Karpas-422 (cell line): Measurements from ENCODE around the gene EVI2B. TPM values are rescaled to one million over a fixed set of nuclear protein-coding genes. Genes with fewer than 3 reads are reported as not detected.

Source experiments
- DNase-seq: peaks from one replicate; pipeline ENCODE4 v3.0.0-alpha.2; 2015
- H2AFZ ChIP-seq: fragments of 200-600 bp; sonication (generic); 2 replicates; pipeline ENCODE4 v1.6.1; 2014; ENCODE audit warnings: antibody characterized with exemption, low read length, mixed read lengths
- H3K27ac ChIP-seq: fragments of 200-600 bp; sonication (generic); 2 replicates; pipeline ENCODE4 v1.5.1; 2014; ENCODE audit warnings: mild to moderate bottlenecking, low read length, moderate library complexity
- H3K27me3 ChIP-seq: fragments of 200-600 bp; sonication (generic); 2 replicates; pipeline ENCODE4 v1.6.1; 2014; ENCODE audit warnings: low read length, mixed read lengths
- H3K36me3 ChIP-seq: fragments of 200-600 bp; sonication (generic); 2 replicates; pipeline ENCODE4 v1.6.1; 2014; ENCODE audit warnings: low read length, mixed read lengths; ENCODE audit not compliant: insufficient read depth
- H3K4me1 ChIP-seq: fragments of 200-600 bp; sonication (generic); 2 replicates; pipeline ENCODE4 v1.6.1; 2014; ENCODE audit warnings: mild to moderate bottlenecking, low read length, mixed read lengths
- H3K4me2 ChIP-seq: fragments of 200-600 bp; sonication (generic); 2 replicates; pipeline ENCODE4 v1.6.1; 2014; ENCODE audit warnings: low read length, low read depth, mild to moderate bottlenecking; ENCODE audit not compliant: poor library complexity, severe bottlenecking
- H3K4me3 ChIP-seq: fragments of 200-600 bp; sonication (generic); 2 replicates; pipeline ENCODE4 v1.5.1; 2014; ENCODE audit warnings: mild to moderate bottlenecking, antibody characterized with exemption, low read length, mixed read lengths
- H3K79me2 ChIP-seq: fragments of 200-600 bp; sonication (generic); 2 replicates; pipeline ENCODE4 v1.6.1; 2014; ENCODE audit warnings: mild to moderate bottlenecking, low read length, mixed read lengths
- H3K9ac ChIP-seq: fragments of 200-600 bp; sonication (generic); 2 replicates; pipeline ENCODE4 v1.6.0; 2014; ENCODE audit warnings: low read length
- H3K9me2 ChIP-seq: fragments of 200-600 bp; sonication (generic), shearing (Covaris generic); replicated peaks from 2 replicates; pipeline ENCODE4 v1.6.0; 2014; ENCODE audit warnings: mild to moderate bottlenecking, low read length, moderate library complexity; ENCODE audit not compliant: insufficient read depth
- H3K9me3 ChIP-seq: fragments of 300-700, 200-600 bp; sonication (generic); 2 replicates; pipeline ENCODE4 v1.6.1; 2014; ENCODE audit warnings: low read length, mixed read lengths
- H4K20me1 ChIP-seq: fragments of 200-600 bp; sonication (generic); 2 replicates; pipeline ENCODE4 v1.6.1; 2014; ENCODE audit warnings: mild to moderate bottlenecking, antibody characterized with exemption, low read length, low read depth; ENCODE audit not compliant: insufficient read depth
- total RNA-seq: library from RNA; depleted of rRNA; stranded (reverse); fragments of >200 nt; shearing (Covaris generic); gene quantifications from 2 replicates; pipeline ENCODE4 v1.2.3, GENCODE V29; 2014; ENCODE audit warnings: low replicate concordance

EVI2B gene
- total RNA-seq, 1 experiment from 2014 or later: 5.0 TPM

- H3K4me1 ChIP-seq: peaks cover 80% of the 10 kb centered on the region
- peak overlapping the region; percentile 33 for H3K4me3 ChIP-seq
- peak overlapping the region; percentile 99 for H3K27ac ChIP-seq
- H3K27me3 ChIP-seq: no peaks in the 10 kb centered on the region
- 0 out of 2 replicates have a peak, but pooled peaks cover under 1% of the 10 kb centered on the region for H3K36me3 ChIP-seq
- H2AFZ ChIP-seq: no peak overlapping the region
- DNase-seq: peak; percentile 74
- H3K9me3 ChIP-seq: no peaks in the 10 kb centered on the region
- H3K9me2 ChIP-seq: no peaks in the 10 kb centered on the region
- H3K4me2 ChIP-seq: peak overlapping the region; percentile 73
- peaks cover 22% of the 10 kb centered on the region for H3K79me2 ChIP-seq
- H3K9ac ChIP-seq: peak overlapping the region; percentile 57
- no peaks in the 10 kb centered on the region for H4K20me1 ChIP-seq
Observed at GRCh38 chr17:31308372-31309334, 5.2 kb downstream of the EVI2B start.

GRCh38 chr17:31307640-31308039 is 6.2 kb downstream of the EVI2B start:
- Histone ChIP-seq H3K27me3 (no peaks in the 10 kb centered on the region), H3K4me1 (peaks cover 69% of the 10 kb centered on the region), H3K4me2 (peak overlapping the region; percentile 73), H3K79me2 (peaks cover 28% of the 10 kb centered on the region), H2AFZ (no peak overlapping the region), H3K27ac (peak overlapping the region; percentile 99), H3K9ac (peak overlapping the region; percentile 57), H3K36me3 (peaks cover 10% of the 10 kb centered on the region), H3K4me3 (peak overlapping the region; percentile 13; the same call in 1 of the 2 replicates), H3K9me2 (no peaks in the 10 kb centered on the region), H3K9me3 (no peaks in the 10 kb centered on the region; the same call in 1 of the 2 replicates), H4K20me1 (no peaks in the 10 kb centered on the region)
- no peak for DNase-seq

- Histone ChIP-seq H3K9me3 (no peaks in the 10 kb centered on the region; the same call in 1 of the 2 replicates), H3K36me3 (peaks cover 32% of the 10 kb centered on the region), H3K4me1 (no peaks in the 10 kb centered on the region), H3K27me3 (no peaks in the 10 kb centered on the region), H3K27ac (no peak overlapping the region), H3K9ac (no peak overlapping the region), H3K4me2 (no peak overlapping the region), H4K20me1 (no peaks in the 10 kb centered on the region), H3K9me2 (no peaks in the 10 kb centered on the region), H3K4me3 (no peak overlapping the region), H3K79me2 (peaks cover 39% of the 10 kb centered on the region), H2AFZ (no peak overlapping the region)
- DNase-seq: no peak
Observed at GRCh38 chr17:31299624-31300023, 14.2 kb downstream of the EVI2B start.

GRCh38 chr17:31297090-31297489 is 16.8 kb downstream of the EVI2B start, which contains the start of gene OMG:
Gene OMG (minus strand): TSS chr17:31297239. CDS start chr17:31296331, 908 bp downstream.
- H3K27ac ChIP-seq: no peak within 1 kb of the TSS
- no peaks in the 10 kb centered on the region for H3K9me3 ChIP-seq
- peaks cover 20% of the 10 kb centered on the region for H3K36me3 ChIP-seq
- no peaks in the 10 kb centered on the region for H3K27me3 ChIP-seq
- H3K4me1 ChIP-seq: peaks cover 2% of the 10 kb centered on the region; the same call in 1 of the 2 replicates
- H2AFZ ChIP-seq: no peak within 1 kb of the TSS
- no peak within 1 kb of the TSS for H3K9ac ChIP-seq
- peaks cover 38% of the 10 kb centered on the region for H3K79me2 ChIP-seq
- H3K4me2 ChIP-seq: no peak within 1 kb of the TSS
- no peaks in the 10 kb centered on the region for H4K20me1 ChIP-seq
- no peaks in the 10 kb centered on the region for H3K9me2 ChIP-seq
- no peak within 1 kb of the TSS for H3K4me3 ChIP-seq
- no peak for DNase-seq

GRCh38 chr17:31296142-31296541 is 17.7 kb downstream of the EVI2B start:
- peaks cover 21% of the 10 kb centered on the region; the same call in 1 of the 2 replicates for H3K36me3 ChIP-seq

GRCh38 chr17:31295489-31295871 is 18.4 kb downstream of the EVI2B start:
- Histone ChIP-seq H3K36me3 (peaks cover 16% of the 10 kb centered on the region; the same call in 1 of the 2 replicates), H4K20me1 (no peaks in the 10 kb centered on the region), H3K9me2 (no peaks in the 10 kb centered on the region), H2AFZ (no peak overlapping the region), H3K4me3 (no peak overlapping the region), H3K4me2 (no peak overlapping the region), H3K27ac (no peak overlapping the region), H3K4me1 (peaks cover 7% of the 10 kb centered on the region; the same call in 1 of the 2 replicates), H3K9ac (no peak overlapping the region), H3K9me3 (no peaks in the 10 kb centered on the region), H3K79me2 (peaks cover 31% of the 10 kb centered on the region), H3K27me3 (no peaks in the 10 kb centered on the region)
- DNase-seq: no peak

More at GRCh38 chr17:31296142-31296541, 17.7 kb downstream of the EVI2B start:
- Histone ChIP-seq H3K79me2 (peaks cover 38% of the 10 kb centered on the region), H3K4me1 (peaks cover 7% of the 10 kb centered on the region; the same call in 1 of the 2 replicates), H3K9me3 (no peaks in the 10 kb centered on the region), H3K4me2 (no peak overlapping the region), H3K27me3 (no peaks in the 10 kb centered on the region), H4K20me1 (no peaks in the 10 kb centered on the region), H3K9me2 (no peaks in the 10 kb centered on the region), H3K9ac (no peak overlapping the region), H3K27ac (no peak overlapping the region), H2AFZ (no peak overlapping the region), H3K4me3 (no peak overlapping the region)
- no peak for DNase-seq

GRCh38 chr17:31294820-31295488 is 18.9 kb downstream of the EVI2B start:
- Histone ChIP-seq H4K20me1 (no peaks in the 10 kb centered on the region), H3K79me2 (peaks cover 31% of the 10 kb centered on the region), H3K9ac (no peak overlapping the region), H3K9me3 (no peaks in the 10 kb centered on the region), H3K4me2 (no peak overlapping the region), H3K4me3 (no peak overlapping the region), H3K27me3 (no peaks in the 10 kb centered on the region), H3K36me3 (peaks cover 16% of the 10 kb centered on the region; the same call in 1 of the 2 replicates), H3K9me2 (no peaks in the 10 kb centered on the region), H2AFZ (no peak overlapping the region), H3K4me1 (peaks cover 7% of the 10 kb centered on the region; the same call in 1 of the 2 replicates), H3K27ac (no peak overlapping the region)
- DNase-seq: no peak

- Histone ChIP-seq H3K4me1 (peaks cover 7% of the 10 kb centered on the region; the same call in 1 of the 2 replicates), H2AFZ (no peak overlapping the region), H3K27me3 (no peaks in the 10 kb centered on the region), H3K9me2 (no peaks in the 10 kb centered on the region), H3K4me3 (no peak overlapping the region), H4K20me1 (no peaks in the 10 kb centered on the region), H3K79me2 (peaks cover 25% of the 10 kb centered on the region), H3K9ac (no peak overlapping the region), H3K36me3 (peaks cover 16% of the 10 kb centered on the region; the same call in 1 of the 2 replicates), H3K4me2 (no peak overlapping the region), H3K27ac (no peak overlapping the region), H3K9me3 (no peaks in the 10 kb centered on the region)
- DNase-seq: no peak
Observed at GRCh38 chr17:31294231-31294630, 19.6 kb downstream of the EVI2B start.
